ENCODE measurements around the gene PLPP3. TPM values are rescaled to one million over a fixed set of nuclear protein-coding genes. Genes with fewer than 3 reads are reported as not detected.

Gene PLPP3
- total RNA-seq, 2 experiments from 2014 or later: not detected

- Mint-ChIP-seq H3K9me3 (no peaks in the 10 kb centered on the region), H3K27ac (no peak overlapping the region), H3K36me3 (ENCODE audit: low read depth) (no peaks in the 10 kb centered on the region), H3K4me1 (ENCODE audit: low read depth) (no peaks in the 10 kb centered on the region), H3K27me3 (no peaks in the 10 kb centered on the region), H3K4me3 (no peak overlapping the region)
- POLR2A ChIA-PET: no interaction called here
- no peak for ATAC-seq
- no peak for TF ChIP-seq CTCF (IDR thresholded peaks at IDR 0.05)
- intact Hi-C loops (cut with micrococcal nuclease): no loop called here
- DNase-seq: no peak
- CTCF ChIA-PET: no interaction called here
Observed at GRCh38 chr1:56447823-56448222, 131.5 kb downstream of the PLPP3 start.

GRCh38 chr1:56446531-56447098 lies 132.7 kb downstream of the PLPP3 start:
- intact Hi-C loops (cut with micrococcal nuclease): no loop called here
- no peak for ATAC-seq
- POLR2A ChIA-PET: no interaction called here
- DNase-seq: no peak
- CTCF ChIA-PET: no interaction called here
- Mint-ChIP-seq H3K36me3 (ENCODE audit: low read depth) (no peaks in the 10 kb centered on the region), H3K4me3 (no peak overlapping the region), H3K27me3 (no peaks in the 10 kb centered on the region), H3K4me1 (ENCODE audit: low read depth) (no peaks in the 10 kb centered on the region), H3K9me3 (no peaks in the 10 kb centered on the region), H3K27ac (no peak overlapping the region)
- no peak for TF ChIP-seq CTCF (IDR thresholded peaks at IDR 0.05)

- H3K4me3 Mint-ChIP-seq: no peak overlapping the region
- TF ChIP-seq CTCF (IDR thresholded peaks at IDR 0.05): no peak
- no peak overlapping the region for H3K27ac Mint-ChIP-seq
- H3K4me1 Mint-ChIP-seq (ENCODE audit: low read depth): no peaks in the 10 kb centered on the region
- H3K27me3 Mint-ChIP-seq: no peaks in the 10 kb centered on the region
- CTCF ChIA-PET: no interaction called here
- intact Hi-C loops (cut with micrococcal nuclease): no loop called here
- POLR2A ChIA-PET: no interaction called here
- ATAC-seq (no peak), DNase-seq (no peak)
- no peaks in the 10 kb centered on the region for H3K36me3 Mint-ChIP-seq (ENCODE audit: low read depth)
- H3K9me3 Mint-ChIP-seq: no peaks in the 10 kb centered on the region
Observed at GRCh38 chr1:56444960-56445646, 134.3 kb downstream of the PLPP3 start.

Other genes starting within 250 kb of the PLPP3 start
- gene PRKAA2, start 65.8 kb upstream of the PLPP3 start, total RNA-seq: not detected
- not detected for gene FYB2, start 239.8 kb upstream of the PLPP3 start, total RNA-seq